Raji (cell line): ENCODE data around the gene KCMF1.

ENCODE experiments used
- POLR2A ChIP-seq: IDR thresholded peaks from 2 replicates; pipeline ENCODE4 v1.6.1; 2011; ENCODE audit warnings: low read depth, low read length, control low read depth; ENCODE audit not compliant: insufficient read depth

The KCMF1 gene

DNA sequence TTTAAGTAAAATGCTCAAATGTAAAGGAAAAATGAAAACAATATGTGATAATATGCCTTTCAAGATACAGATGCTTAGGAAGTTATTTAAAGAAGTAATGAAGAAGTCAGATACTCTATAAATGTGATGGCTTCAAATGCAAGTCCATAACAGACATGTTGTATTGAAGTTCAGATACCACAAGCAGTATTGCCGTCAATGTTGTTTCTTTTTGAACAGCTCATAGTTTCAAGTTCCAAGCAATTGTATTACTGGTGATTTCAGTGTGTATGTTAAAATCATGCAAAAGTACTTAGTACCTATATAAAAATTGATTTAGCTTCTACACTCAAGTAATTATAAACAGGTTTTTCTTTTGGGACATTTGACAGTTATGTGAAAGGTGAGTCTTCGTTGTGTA, 24.9 kb downstream of the KCMF1 start:
- no peak for TF ChIP-seq POLR2A

DNA sequence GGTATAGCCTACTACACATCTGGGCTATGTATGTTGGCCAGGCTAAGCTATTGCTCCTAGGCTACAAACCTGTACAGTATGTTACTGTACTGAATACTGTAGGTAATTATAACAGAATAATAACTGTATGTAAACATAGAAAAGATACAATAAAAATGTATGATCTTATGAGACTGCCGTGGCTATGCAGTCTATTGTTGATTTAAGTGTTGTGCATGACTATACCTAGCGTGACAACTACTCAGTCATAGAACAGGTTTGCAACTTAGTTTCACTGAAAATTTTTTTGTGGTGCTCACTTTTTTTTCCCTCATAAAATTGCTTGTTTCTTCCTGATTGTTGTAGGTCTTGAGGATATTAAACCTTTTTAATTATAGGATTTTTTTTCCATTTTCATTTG, 25.9 kb downstream of the KCMF1 start:
- TF ChIP-seq POLR2A: no peak

DNA sequence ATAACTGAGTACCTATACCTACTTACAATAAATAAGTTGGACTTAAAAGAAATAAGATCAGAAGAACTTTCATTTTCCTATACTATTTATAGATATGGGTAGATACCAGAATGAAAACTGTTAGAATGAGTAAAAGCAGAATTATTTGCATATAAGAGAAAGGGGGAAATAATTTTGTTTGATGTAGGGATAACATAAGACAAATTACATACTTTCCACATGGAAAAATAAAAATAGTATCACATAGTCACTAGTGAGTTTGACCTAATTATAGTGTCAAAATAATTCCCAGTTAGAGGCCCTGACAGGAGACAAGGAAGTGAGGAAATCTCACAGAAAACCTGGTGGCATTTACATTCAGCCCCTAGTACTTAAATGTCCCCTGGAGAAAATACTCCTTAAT, 28.6 kb downstream of the KCMF1 start:
- no peak for TF ChIP-seq POLR2A

DNA sequence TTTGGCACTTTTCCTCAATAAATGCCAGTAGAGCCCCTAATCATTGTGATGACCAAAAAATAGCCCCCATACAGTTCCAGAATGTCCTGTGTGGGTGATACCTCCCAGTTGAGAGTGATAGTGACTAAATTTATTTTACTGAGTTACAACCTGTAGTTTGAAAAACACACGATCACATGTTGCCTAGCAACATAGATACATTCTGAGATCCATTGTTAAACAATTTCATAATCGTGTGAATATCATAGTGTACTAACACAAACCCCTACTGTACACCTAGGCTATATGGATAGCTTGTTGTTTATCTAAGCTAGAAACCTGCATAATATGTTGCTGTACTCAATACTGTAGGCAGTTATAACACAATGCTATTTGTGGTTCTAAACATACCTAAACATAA, 30.6 kb downstream of the KCMF1 start:
- TF ChIP-seq POLR2A: no peak

DNA sequence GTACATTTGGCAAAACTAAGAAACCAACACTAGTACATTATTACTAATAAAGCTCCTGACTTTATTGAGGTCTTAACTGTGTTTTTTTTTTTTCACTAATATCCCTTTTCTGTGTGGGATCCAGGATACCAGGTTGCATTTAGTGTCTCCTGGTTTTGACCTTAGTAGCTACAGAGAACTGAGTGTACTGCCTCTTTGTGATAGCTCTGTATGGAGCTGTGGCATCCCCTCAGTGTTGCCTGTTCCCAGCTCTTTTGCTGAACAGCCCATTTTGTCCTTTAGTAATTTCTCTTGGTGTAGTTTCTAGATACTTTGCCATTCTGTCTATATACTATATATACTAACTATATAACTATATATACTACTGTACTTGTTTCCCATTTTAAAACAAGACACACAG, 31.6 kb downstream of the KCMF1 start:
- no peak for TF ChIP-seq POLR2A

DNA sequence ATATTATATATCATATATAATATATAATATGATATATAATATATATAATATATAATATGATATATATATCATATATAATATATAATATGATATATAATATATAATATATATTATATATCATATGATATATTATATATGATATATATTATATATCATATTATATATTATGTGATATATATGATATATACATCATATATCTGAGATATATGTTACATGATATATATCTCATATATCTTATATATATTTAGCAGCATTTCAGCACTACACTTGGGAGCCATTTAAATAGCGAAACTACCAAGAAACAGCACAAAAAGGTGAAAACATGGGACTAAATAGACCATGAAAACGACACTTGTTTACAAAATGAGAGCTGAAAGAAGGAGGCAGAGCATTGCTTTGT, 37.3 kb downstream of the KCMF1 start:
- no peak for TF ChIP-seq POLR2A

DNA sequence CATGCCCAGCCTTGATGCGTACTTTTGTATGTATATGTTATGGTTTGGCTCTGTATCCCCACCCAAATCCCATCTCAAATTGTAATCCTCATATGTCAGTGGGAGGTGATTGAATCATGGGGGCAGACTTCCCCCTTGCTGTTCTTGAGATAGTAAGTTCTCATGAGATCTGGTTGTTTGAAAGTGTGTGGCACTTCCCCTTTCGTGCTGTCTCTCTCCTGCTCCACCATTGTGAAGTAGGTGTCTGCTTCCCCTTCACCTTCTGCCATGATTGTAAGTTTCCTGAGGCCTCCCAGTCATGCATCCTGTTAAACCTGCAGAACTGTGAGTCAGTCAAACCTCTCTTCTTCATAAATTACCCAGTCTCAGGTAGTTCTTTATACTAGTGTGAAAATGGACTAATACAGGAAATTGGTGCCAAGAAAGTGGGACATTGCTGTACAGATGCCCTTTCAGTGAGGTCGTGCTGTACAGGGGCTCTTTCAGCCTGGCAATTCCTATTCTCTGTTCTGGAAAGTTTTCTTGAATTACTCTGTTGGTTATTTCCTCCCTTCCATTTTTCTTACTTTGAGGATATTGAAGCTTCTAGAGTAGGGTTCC, 38.2 kb downstream of the KCMF1 start:
- TF ChIP-seq POLR2A: no peak

DNA sequence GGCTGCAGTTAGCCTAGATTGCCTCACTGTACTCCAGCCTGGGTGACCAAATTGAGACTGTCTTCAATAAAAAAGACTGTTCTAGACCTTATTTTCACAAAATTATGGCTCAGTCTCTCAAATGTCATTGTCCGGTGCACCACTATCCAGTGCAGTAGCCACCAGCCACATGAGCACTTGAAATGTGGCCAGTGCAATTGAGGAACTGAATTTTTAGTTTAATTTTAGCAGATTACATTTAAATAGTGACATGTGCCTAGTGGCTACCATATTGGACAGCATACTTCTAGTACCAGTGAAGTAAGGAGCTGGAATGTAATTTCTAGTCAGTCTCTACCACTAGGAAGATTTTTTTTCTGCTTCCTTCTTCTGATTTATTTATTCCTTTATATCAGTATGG, 39.4 kb downstream of the KCMF1 start:
- no peak for TF ChIP-seq POLR2A

DNA sequence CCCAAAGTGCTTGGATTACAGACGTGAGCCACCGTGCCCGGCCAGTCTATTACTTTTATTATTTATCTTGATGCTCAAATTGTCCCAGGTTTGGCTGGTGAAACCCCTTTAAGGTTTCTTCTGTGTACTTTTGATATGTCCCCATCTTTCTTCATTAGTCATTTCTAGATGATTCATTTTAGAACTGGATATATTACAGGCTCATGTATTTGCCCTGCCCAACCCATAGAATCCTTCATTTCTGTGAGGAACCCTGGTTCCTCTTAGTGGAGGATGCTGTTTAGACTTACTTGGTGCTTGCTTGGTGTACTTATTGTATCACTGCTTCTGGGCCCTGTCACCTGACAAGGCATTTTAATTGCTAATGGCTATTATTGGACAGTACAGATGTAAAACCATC, 40.1 kb downstream of the KCMF1 start:
- TF ChIP-seq POLR2A: no peak

DNA sequence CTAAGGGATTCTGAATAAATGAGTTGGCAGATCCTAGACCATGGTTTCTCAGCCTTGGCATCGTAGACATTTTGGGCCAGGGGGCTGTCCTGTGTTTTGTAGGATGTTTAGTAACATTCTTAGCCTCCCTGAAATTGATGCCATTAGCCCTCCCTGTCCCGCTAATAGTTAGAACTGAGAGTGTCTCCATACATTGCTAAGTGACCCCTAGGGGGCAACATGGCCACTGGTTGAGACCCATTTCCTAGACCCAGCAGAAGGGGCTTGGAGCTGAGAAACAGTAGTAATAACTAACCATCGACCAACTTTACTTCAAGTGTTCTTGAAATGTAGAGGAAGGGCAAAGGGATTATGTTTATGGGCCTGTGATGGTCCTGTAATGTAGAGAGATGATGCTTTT, 40.8 kb downstream of the KCMF1 start:
- TF ChIP-seq POLR2A: no peak

DNA sequence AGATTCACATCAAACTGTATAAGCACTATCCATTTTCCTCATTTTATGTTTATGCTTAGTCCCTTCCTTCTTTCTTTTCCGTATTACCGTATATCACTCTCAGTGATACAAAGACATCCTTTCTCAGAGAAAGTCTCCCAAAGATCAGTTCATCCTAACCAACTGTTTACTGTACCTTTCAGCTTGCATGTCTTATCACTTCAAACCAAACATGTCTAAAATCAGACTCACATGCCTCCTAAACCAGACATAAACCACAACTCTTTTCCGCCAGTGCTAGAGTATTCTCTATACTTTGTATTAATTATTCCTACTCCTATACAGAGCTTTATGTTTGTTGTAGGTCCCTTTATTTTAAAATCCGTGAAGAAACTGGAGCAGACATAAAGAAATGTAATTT, 41.5 kb downstream of the KCMF1 start:
- TF ChIP-seq POLR2A: no peak

DNA sequence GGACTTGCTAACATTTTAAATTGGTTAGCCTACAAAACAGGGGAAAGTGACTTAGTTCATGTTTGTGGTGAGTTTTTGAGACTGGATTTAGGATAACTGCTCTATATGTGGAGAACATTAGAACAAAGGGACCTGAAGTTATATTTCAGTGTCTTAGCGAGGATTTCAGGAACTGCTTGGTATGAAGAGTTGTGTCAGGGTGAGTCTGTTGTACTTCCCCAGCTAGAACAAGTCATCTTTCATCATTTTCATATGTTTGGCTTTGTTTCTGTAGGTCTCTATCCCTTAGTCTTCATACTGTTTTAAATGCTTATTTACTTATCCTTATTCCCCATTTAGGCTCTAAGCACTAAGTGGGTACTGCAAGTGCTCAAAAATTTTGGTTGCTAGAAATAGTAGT, 41.9 kb downstream of the KCMF1 start:
- TF ChIP-seq POLR2A: no peak

DNA sequence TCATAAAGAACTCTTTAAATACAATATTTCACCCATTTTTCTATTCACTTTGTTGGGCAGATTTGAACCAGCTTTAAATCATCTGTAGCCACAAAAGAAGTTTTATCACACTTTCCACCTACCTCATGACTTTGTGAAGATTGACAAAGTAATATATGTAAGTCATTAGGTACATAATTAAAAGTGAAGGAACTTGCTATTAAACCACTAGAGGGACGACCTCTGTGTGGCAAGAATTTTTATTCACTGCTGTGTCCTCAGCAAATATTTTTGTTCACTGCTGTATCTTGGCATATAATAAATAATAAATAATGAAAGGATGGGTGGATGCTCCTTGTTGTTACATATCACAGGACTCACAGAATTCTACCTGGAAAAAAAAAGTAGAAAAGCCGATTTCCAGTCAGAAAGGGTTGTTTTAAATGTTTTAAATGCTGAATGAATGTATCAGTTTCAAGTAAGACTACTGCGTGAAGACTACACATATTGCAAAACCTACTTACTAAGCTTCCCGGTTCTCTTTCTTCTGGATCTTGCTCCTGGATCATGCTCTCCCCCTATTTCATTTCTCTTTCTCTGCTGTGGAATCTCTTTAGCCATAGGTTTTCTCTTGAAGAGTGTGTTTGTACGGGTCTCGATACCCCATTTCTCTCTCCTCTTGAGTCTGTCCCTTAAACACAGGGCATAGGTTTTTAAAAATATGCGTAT, 44.8 kb downstream of the KCMF1 start:
- no peak for TF ChIP-seq POLR2A

DNA sequence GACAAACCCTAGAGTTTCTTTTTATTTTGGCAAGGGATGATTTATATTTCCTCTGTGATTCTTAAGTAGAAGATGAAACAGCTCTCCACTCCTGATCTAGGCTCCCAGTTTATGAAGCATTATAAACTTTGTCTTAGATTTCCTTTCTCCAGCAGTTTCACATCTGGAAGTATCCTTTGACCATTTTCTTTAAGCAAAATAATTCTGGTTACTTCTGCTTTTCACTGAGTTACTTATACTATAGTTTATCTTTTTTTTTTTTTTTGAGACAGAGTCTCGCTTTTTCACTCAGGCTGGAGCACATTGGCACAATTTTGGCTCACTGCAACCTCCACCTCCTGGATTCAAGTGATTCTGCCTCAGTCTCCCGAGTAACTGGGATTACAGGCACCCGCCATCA, 45.5 kb downstream of the KCMF1 start:
- no peak for TF ChIP-seq POLR2A

DNA sequence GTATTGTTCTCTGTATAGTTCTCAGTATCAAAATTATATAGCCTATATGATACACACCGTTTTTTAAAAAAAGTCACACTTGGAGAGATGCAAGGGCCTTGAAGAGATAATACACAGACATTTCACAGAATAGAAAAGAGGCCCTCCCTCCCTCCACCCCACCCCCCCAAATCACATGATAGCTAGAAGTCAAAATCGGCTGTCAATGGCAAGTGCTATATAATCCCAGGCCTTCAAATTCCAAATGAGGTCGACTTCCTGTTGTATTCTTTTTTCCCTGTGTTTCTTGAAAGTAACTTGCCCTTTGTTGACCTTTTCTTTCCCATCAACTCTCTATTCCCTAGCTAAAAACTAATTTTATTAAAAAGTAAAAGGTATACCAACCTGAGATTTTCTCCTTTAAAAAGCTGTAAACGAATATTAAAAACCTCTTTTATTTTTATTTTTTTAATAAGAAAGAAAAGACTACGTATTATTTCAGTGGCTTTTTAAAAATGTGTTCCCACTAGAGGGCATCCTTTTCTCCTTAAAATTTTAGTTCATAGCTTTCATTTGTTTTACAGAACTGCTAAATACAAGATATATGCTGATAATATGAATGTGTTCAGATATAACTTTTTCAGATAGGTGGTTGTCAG, 46.6 kb downstream of the KCMF1 start:
- no peak for TF ChIP-seq POLR2A

DNA sequence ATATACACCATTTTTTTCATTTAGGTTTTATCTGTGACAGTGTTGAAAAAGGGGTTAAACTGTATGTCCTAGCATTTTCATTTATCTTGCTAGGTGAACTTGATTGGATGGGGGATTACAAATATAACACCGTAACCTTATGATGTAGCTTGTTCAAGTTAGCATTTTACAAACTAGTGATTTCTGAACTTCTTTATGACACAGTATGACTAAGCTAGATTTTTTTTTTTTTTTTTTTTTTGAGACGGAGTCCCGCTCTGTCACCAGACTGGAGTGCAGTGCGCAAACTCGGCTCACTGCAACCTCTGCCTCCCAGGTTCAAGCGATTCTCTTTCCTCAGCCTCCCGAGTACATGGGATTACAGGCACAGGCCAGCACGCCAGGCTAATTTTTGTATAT, 47.1 kb downstream of the KCMF1 start:
- no peak for TF ChIP-seq POLR2A
